ENCODE results near the gene PRKG1.

The PRKG1 gene

DNA sequence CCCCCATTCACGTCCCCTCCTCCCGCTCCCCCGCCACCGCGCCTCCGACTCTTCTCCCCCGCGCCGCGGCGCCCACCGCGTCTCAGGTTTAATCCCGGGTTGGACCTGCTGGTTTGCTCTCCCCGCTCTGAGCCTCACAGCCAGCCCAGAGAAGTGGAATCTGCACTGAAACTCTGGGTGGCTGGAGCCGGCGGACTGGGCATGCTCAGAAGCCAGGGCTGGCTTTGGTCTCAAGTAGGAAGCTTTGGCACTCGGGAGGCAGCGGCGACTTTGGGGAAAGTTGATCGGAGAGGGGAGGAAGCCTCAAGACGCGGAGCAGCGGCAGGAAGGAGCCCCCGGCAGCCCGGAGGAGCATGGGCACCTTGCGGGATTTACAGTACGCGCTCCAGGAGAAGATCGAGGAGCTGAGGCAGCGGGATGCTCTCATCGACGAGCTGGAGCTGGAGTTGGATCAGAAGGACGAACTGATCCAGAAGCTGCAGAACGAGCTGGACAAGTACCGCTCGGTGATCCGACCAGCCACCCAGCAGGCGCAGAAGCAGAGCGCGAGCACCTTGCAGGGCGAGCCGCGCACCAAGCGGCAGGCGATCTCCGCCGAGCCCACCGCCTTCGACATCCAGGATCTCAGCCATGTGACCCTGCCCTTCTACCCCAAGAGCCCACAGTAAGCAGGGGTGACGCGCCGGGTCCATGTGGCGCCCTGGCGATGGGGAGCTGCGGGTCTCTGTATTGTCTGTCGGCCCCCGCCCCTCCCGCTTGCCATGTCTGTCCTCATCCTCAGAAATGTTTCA lies at the start of gene PRKG1:
PRKG1 (plus strand) TSS at position 250 of the 791 bp plus-strand sequence.
- in situ Hi-C loops (cut with MboI; ENCODE audit: low sequenced_read_pairs) = no loop called here
- peak in 1 of 2 experiments; percentile 56 for DNase-seq (ENCODE audit: low spot score in 2 of 2)

DNA sequence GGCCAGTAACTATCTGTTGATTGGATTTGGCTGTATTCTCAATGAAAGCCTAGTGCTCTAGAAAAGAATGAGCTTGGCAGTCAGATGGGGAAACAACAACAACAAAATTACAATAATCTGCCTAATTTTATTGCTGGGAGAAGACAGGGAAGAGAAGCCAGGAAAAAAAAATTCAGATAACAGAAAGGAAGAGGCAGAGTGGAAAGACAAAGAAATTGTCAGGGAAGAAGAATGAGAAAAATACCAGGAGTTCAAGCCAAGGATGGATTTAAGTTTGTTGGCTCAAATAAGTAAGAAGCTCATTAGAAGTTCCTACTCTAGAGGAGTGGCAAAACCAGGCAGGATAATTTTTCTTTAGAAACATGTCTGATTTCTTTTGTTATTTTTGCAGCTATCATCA lies 45.9 kb upstream of the PRKG1 start:
- H3K4me1 ChIP-seq = no peaks in the 10 kb centered on the region
- H3K4me3 ChIP-seq = no peak overlapping the region
- no peaks in the 10 kb centered on the region for H3K27me3 ChIP-seq (ENCODE audit: low read depth)
- H3K36me3 ChIP-seq (replicated peaks) = no peaks in the 10 kb centered on the region
- in situ Hi-C loops (cut with MboI; ENCODE audit: low sequenced_read_pairs) = no loop called here
- no peaks in the 10 kb centered on the region for H3K9me3 ChIP-seq
- no peak for DNase-seq (ENCODE audit: low spot score in 2 of 2)

More for the DNA sequence above, at the start of gene PRKG1:
- Histone ChIP-seq H3K4me3 (peak within 1 kb of the TSS; percentile 14; the same call in 1 of the 2 replicates), H3K9me3 (no peaks in the 10 kb centered on the region), H3K4me1 (no peaks in the 10 kb centered on the region), H3K27me3 (ENCODE audit: low read depth) (peaks cover 48% of the 10 kb centered on the region), H3K36me3 (replicated peaks) (no peaks in the 10 kb centered on the region)

DNA sequence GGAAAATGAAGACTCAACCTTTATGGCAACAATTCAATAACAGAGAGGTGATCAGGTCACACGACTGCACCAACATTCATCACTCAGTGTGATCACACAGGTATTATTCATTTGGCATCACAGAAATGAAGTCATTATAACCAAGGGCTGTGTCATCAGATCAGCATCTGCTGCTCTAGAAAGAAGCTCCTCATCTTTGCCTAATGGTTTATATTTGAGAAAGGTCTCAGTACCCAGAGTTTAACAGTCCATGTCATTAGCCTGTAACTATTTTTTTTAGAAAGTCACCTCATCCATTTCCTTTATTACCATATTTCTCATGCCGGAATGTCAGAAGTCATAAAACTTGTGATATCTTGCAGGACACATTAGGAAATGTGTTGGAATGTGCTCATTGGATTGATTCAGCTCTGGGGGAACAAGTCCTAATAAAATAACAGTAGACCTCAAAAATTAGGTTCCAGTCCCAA lies 45.1 kb upstream of the PRKG1 start:
- in situ Hi-C loops (cut with MboI; ENCODE audit: low sequenced_read_pairs) = no loop called here
- Histone ChIP-seq H3K4me3 (no peak overlapping the region), H3K9me3 (no peaks in the 10 kb centered on the region), H3K4me1 (no peaks in the 10 kb centered on the region), H3K36me3 (replicated peaks) (no peaks in the 10 kb centered on the region), H3K27me3 (ENCODE audit: low read depth) (no peaks in the 10 kb centered on the region)
- DNase-seq (ENCODE audit: low spot score in 2 of 2) = no peak

- Histone ChIP-seq H3K36me3 (replicated peaks) (no peaks in the 10 kb centered on the region), H3K27me3 (ENCODE audit: low read depth) (no peaks in the 10 kb centered on the region), H3K4me1 (no peaks in the 10 kb centered on the region), H3K4me3 (no peak overlapping the region), H3K9me3 (no peaks in the 10 kb centered on the region)
- DNase-seq (ENCODE audit: low spot score in 2 of 2) = no peak
- in situ Hi-C loops (cut with MboI; ENCODE audit: low sequenced_read_pairs) = no loop called here
Observed at GRCh38 chr10:51030480-51030879, 43.8 kb upstream of the PRKG1 start.

- in situ Hi-C loops (cut with MboI; ENCODE audit: low sequenced_read_pairs) = no loop called here
- H3K4me1 ChIP-seq = no peaks in the 10 kb centered on the region
- H3K4me3 ChIP-seq = no peak overlapping the region
- H3K27me3 ChIP-seq (ENCODE audit: low read depth) = no peaks in the 10 kb centered on the region
- H3K9me3 ChIP-seq = no peaks in the 10 kb centered on the region
- no peaks in the 10 kb centered on the region for H3K36me3 ChIP-seq (replicated peaks)
- no peak for DNase-seq (ENCODE audit: low spot score in 2 of 2)
Observed at GRCh38 chr10:51031950-51032349, 42.3 kb upstream of the PRKG1 start.

DNA sequence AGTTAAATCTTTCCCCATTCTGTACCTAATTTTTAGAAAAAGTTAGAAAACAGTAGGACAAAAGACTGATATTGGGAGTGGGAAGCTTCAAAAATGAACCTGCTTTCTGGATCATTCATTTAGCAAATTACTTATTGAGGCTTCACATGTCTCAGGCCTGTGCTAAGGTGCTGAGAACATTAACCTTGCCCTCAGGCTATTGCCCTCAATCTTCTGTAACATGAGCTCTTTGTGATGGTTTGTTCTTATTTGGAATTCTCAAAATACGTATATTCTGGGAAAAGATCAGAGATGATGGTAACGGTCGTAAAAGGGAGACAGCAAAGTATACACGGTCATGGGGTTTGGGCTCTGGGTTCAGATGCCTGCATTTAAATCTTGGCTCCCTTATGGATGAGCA lies 39.5 kb upstream of the PRKG1 start:
- Histone ChIP-seq H3K4me1 (no peaks in the 10 kb centered on the region), H3K36me3 (replicated peaks) (no peaks in the 10 kb centered on the region), H3K4me3 (no peak overlapping the region), H3K9me3 (no peaks in the 10 kb centered on the region), H3K27me3 (ENCODE audit: low read depth) (no peaks in the 10 kb centered on the region)
- no peak for DNase-seq (ENCODE audit: low spot score in 2 of 2)
- in situ Hi-C loops (cut with MboI; ENCODE audit: low sequenced_read_pairs) = no loop called here

DNA sequence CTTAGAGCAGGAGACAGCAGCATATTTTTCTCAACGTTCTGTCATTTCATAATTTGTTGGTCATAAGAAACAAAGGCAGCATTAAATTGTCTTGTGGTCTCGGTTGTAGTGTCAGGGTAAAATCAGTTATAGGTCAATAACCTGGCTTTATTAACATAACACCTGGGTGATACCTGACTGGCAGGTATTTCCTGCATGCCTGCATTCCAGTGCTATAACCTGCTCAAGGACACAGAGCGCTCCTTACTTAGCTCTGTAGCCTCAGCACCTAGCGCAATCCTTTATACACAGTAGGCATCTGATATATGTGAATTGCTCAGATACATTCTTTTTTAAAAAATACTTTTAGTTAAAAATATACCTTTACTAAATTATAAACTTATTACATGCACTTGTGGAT lies 38.9 kb upstream of the PRKG1 start:
- H3K9me3 ChIP-seq = no peaks in the 10 kb centered on the region
- no peaks in the 10 kb centered on the region for H3K36me3 ChIP-seq (replicated peaks)
- H3K4me3 ChIP-seq = no peak overlapping the region
- DNase-seq (ENCODE audit: low spot score in 2 of 2) = no peak
- in situ Hi-C loops (cut with MboI; ENCODE audit: low sequenced_read_pairs) = no loop called here
- H3K27me3 ChIP-seq (ENCODE audit: low read depth) = no peaks in the 10 kb centered on the region
- no peaks in the 10 kb centered on the region for H3K4me1 ChIP-seq

DNA sequence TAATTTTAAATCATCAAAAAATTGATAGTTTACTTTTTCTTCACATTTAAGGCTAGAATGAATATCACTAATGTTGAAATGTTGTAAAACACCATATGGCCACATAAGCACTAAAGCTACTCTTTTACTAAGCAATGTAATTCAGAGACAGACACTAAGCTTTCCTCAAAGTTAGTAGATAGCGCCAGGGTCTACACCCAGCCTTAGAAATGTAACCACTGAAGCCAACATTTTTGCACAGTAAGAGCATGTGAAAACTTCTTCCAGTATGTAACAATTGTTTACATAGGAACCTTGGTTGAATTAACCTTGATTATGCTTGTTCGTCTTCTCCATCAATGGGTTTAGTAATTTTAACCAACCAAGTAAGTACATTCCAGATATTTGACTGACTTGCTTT lies 28.4 kb upstream of the PRKG1 start:
- no peak for DNase-seq (ENCODE audit: low spot score in 2 of 2)
- Histone ChIP-seq H3K4me1 (no peaks in the 10 kb centered on the region), H3K4me3 (no peak overlapping the region), H3K9me3 (no peaks in the 10 kb centered on the region), H3K36me3 (replicated peaks) (no peaks in the 10 kb centered on the region), H3K27me3 (ENCODE audit: low read depth) (no peaks in the 10 kb centered on the region)
- in situ Hi-C loops (cut with MboI; ENCODE audit: low sequenced_read_pairs) = no loop called here

GRCh38 chr10:51046654-51047053 lies 27.6 kb upstream of the PRKG1 start:
- Histone ChIP-seq H3K27me3 (ENCODE audit: low read depth) (no peaks in the 10 kb centered on the region), H3K36me3 (replicated peaks) (no peaks in the 10 kb centered on the region), H3K4me1 (no peaks in the 10 kb centered on the region), H3K4me3 (no peak overlapping the region), H3K9me3 (no peaks in the 10 kb centered on the region)
- DNase-seq (ENCODE audit: low spot score in 2 of 2) = no peak
- in situ Hi-C loops (cut with MboI; ENCODE audit: low sequenced_read_pairs) = no loop called here

DNA sequence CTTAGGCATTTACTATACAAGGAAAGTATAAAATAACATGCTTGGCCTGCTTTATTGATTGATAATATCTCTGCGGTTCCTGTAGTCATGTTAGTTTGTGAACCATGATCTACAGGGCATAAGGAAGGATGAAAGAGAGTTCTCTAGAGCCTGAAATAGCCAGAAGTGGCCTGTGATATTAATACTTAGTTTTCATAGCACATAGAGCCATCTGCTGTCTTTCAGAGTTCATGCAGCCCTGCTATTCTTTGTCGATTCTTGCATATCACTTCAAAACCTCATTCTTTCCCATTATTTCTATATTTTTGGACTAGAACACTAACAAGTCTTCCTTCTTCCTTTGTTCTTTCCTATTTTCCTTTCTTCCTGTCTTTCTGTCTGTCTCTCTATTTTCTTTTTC lies 26.4 kb upstream of the PRKG1 start:
- no peak for DNase-seq (ENCODE audit: low spot score in 2 of 2)
- Histone ChIP-seq H3K36me3 (replicated peaks) (no peaks in the 10 kb centered on the region), H3K4me1 (no peaks in the 10 kb centered on the region), H3K4me3 (no peak overlapping the region), H3K9me3 (no peaks in the 10 kb centered on the region), H3K27me3 (ENCODE audit: low read depth) (no peaks in the 10 kb centered on the region)
- in situ Hi-C loops (cut with MboI; ENCODE audit: low sequenced_read_pairs) = no loop called here

DNA sequence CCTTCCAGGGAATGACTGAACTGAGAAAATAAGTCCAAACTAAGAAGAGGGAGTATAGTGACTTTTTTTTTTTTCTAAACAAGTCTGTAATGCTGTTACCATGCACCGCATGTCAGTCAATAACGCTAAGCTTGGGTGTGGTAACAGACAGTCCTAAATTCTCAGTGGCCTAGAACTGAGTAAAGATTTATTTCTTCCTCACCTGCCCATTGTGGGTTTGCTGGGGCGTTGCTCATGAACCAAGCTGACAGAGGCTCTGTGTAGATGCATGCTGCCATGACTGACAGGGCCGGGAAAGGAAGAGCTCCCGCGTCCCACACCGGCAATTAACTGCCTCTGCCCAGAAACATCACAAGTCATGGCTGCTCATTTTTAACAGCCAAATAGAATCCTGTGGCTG lies 25.5 kb upstream of the PRKG1 start:
- in situ Hi-C loops (cut with MboI; ENCODE audit: low sequenced_read_pairs) = no loop called here
- Histone ChIP-seq H3K4me1 (no peaks in the 10 kb centered on the region), H3K27me3 (ENCODE audit: low read depth) (no peaks in the 10 kb centered on the region)

DNA sequence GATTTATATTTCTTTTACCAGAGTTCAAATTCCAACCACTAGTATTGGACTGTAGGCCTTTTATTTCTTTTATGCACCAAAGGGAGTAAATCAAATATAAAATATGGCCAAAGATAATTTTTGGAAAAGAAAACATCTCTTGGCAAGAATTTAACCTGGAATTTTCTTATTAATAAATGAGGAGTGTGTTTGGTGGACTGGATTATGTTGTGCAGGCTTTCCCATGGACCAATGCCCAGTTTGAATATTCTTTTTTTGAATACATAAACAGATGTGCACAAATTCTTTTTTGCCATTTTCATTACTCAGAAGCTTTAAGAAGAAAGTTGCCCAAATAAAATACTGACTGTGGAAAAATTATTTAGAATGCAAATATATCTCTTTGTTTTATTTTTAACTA lies 22.1 kb upstream of the PRKG1 start:
- in situ Hi-C loops (cut with MboI; ENCODE audit: low sequenced_read_pairs) = no loop called here
- Histone ChIP-seq H3K27me3 (ENCODE audit: low read depth) (no peaks in the 10 kb centered on the region), H3K4me3 (no peak overlapping the region), H3K9me3 (no peaks in the 10 kb centered on the region), H3K36me3 (replicated peaks) (no peaks in the 10 kb centered on the region), H3K4me1 (no peaks in the 10 kb centered on the region)
- no peak for DNase-seq (ENCODE audit: low spot score in 2 of 2)

More for the DNA sequence above, 25.5 kb upstream of the PRKG1 start:
- H3K36me3 ChIP-seq (replicated peaks) = no peaks in the 10 kb centered on the region
- no peaks in the 10 kb centered on the region for H3K9me3 ChIP-seq
- H3K4me3 ChIP-seq = no peak overlapping the region
- DNase-seq (ENCODE audit: low spot score in 2 of 2) = no peak

- DNase-seq (ENCODE audit: low spot score in 2 of 2) = no peak
- Histone ChIP-seq H3K27me3 (ENCODE audit: low read depth) (peaks cover 6% of the 10 kb centered on the region; the same call in 1 of the 2 replicates), H3K4me1 (no peaks in the 10 kb centered on the region), H3K9me3 (no peaks in the 10 kb centered on the region), H3K36me3 (replicated peaks) (no peaks in the 10 kb centered on the region), H3K4me3 (no peak overlapping the region)
- in situ Hi-C loops (cut with MboI; ENCODE audit: low sequenced_read_pairs) = no loop called here
Observed at GRCh38 chr10:51057925-51058324, 16.4 kb upstream of the PRKG1 start.

- no peaks in the 10 kb centered on the region for H3K9me3 ChIP-seq
- no peak for DNase-seq (ENCODE audit: low spot score in 2 of 2)
- H3K4me1 ChIP-seq = no peaks in the 10 kb centered on the region
- peaks cover 6% of the 10 kb centered on the region; the same call in 1 of the 2 replicates for H3K27me3 ChIP-seq (ENCODE audit: low read depth)
- H3K36me3 ChIP-seq (replicated peaks) = no peaks in the 10 kb centered on the region
- in situ Hi-C loops (cut with MboI; ENCODE audit: low sequenced_read_pairs) = no loop called here
- no peak overlapping the region for H3K4me3 ChIP-seq
Observed at GRCh38 chr10:51063166-51063565, 11.1 kb upstream of the PRKG1 start.

All from HAP-1 (cell line).